HuH-7.5 (cell line): ENCODE data around the gene NCOR2.

Experiments used
- DNase-seq: peaks from one replicate; pipeline ENCODE4 v3.0.0; 2011; ENCODE audit warnings: low spot score

NCOR2 gene

DNA sequence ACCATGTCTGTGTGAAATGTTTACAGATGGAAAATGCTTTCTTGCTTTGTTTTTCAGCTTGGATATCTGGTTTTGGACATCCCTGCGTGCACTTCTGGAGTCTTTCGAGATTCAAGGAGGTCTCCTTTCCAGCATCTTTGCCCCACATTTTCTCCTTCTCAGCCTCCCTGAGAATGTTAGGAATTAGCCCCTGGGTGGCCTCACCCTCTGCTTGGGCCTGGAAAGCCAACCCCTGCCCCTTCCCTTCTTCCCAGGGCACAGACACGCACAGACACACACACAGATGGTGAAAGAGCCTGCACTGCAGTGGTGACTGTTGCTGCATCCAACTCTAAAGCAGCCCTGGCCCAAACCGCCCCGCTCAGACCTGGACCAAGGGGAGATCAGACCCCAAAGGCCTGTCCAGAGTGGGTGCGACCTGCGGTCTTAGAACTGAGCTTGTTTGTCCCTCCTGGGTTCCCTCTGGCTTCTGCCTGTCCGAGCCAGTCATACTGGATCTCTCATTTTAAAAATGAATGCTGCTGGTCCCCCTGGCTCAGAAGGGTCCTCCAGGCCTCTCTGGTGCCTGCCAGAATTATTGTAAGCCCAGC, 8.7 kb upstream of the NCOR2 start:
- DNase-seq: no peak

DNA sequence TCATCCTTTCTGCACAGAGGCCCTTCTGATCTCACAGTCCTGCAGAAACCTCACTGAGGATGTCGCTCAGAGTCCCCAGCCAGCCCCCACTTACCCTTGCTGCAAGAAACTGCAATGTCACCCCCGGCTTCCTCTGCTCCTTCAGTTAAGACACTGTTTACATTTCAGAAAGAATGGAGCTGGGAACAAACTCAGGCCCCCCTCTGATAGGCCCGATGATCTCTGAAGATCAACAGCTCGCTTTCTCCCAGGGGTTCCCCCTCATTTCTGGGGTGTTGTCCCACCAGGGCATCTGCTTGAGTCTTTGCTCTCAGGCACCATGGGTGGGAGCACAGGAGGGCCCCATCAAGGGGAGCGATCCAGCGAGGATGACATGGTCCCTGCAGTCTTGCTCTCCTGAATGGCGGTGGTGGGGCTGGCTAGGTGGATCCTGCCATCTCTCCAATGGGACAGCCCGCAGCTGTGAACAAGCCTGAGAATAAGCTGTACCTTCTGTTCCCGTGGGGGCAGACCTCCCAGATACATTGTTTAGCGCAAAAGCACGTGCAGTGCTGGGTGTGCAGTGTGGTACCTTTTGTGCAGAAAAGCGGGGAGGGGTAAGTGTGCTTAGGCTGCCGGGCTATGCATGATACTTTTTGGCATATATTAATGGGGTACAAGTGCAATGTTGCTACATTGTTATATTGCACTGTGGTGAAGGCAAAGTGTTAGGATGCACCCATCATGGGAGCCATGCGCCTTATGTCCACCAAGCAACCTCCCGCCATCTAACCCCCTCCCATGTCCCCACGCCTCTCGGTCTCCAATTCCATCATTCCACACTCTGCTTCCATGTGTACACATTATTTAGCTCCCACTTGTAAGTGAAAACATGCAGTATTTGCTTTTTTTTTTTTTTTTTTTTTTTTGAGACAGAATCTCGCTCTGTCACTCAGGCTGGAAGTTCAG, 6.7 kb upstream of the NCOR2 start:
- no peak for DNase-seq

DNA sequence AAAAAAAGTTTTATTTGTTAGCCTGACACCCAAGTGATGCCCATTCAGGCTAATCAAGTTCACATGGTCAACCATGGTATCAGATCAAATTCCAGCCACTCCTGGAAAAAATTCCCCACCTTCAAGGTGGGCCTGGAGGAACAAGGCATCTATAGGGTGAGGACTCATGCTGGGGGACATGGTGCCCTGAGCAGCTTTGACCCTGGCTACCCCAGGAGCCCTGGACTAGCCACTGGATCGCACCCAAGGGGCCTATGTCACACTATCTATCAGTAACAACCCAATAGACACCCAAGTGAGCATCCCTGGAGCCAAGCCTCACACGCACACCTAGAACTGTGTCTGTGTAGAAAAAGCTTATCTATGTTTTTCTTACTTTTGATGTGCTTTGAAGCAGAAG, 4.1 kb upstream of the NCOR2 start:
- DNase-seq: no peak

DNA sequence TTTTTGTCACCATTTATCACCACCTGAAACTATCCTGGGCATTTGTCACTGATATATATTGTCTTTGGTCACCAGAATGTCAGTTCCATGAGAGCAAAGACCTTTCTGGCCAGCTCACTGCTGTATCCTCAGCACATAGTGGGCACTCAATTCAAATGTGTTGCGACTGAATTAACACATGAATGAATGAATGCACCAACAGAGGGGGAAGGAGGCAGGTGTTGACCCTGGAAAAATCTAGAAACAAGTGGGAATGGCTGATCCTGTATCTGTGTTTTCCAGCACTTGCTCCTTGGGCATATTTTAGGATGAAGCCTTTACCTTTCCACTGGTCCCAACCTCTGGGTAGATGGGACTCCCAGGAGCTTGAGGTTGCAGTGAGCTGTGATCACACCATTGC, 3.4 kb upstream of the NCOR2 start:
- no peak for DNase-seq

DNA sequence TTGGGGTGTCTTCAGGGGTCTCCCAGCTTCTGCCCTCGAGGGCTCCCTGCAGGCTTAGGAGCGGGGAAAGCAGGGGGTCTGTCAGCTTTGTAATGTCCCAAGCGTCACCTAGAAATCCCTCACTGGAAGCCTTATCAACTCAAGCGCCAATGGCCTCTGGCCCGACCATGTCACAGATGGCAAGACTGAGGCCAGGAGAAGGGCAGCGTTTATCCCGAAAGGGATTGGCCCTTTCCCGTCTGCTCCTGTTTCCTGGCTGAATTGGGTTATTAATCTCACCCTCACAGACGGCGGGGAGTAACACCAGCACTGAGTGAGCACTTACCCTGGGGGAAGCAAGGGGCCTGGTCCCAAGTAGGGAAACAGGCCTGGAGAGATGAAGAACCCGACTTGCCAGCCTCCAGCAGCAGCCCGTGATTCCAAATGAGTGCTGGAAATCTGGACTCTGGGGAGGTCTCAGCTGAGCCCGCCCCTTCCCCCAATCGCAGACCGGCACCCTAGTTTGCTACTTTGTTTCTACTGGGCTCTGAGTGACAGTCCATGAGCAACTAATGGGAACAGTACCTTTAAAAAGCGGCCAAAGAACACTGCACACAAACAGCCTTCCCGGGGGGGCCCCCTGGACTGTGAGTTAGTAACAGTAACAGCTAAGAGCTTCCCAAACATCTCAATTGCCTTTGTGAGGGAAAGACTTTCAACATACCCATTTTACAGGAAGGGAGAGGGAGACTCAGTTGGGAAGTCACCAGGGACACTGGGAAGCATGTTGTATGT, 2.1 kb upstream of the NCOR2 start:
- no peak for DNase-seq

DNA sequence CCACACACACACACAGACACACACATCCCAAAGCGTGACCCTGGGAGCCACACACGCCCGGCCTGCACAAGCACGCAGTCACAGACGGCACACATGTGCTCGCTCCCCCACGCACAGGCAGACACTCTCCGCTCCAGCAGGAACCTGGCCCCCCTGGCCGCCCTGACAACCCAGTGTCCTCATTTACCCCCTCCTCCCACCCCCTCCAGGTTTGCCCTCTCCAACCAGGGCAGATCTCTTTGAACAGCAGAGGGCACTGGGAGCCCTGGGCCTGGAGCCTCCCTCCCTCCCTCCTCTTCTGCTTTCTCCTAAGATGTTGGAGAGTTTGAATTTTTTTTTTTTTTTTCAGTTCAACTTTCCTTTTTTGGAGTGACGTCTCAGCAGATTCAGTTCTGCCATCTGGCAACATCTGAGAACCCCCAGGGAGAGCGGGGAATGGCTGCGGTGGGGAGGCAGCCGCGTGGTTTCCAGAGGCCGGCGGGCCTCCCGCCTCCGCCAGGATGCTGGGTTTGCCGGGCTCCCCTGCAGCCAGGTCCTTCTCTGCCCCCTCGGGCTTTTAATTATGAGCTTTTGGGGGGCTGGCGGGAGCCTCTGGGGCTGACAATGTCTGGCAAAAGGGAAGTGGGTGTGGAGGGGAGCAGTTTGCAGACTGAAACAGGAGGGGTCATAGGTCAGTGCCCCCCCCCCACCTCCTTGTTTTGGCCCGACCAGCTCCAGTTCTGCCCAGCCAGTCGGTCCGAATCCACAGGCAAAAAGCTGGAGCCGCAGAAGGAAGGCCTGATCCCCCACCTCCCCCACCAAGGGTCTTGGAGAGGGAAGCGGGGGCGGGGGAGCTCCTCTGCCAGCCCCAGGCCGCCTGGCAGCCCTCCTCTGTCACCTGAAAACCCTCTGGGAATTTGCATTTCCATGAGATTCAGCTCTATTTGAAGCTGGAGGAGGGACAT, 1.3 kb upstream of the NCOR2 start:
- DNase-seq: no peak

DNA sequence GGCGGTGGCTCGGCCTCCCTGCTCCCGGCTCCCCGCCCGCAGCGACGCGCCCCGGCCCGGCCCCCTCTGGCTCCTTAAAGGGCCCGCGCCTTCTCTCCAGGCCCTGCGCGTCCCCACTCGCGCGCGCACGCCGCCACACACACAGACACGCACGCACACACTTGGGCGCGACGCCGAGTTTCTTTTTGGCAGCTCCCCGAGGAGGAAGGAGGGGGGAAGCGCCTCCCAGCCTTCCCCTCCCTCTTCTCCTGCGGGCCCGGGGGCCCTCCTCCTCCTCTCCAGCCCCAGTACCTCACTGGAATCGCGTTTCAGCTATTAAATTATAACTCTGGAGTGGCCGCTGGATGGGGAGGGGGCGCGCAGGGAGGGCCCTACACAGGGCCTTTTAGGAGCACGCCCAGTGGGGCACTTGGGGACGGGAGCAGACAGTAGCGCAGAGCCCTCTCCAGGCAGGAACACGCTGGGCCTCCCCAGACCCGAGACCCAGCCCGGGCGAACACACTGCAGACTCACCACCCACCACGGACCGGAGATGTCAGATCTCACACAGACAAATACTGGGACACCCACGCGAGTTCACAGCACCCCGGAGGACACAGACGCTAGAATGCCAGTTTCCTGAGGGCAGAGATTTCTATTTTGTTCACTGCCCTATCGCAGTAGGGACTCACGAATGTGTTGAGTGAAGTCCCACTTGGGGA, 411 bp upstream of the NCOR2 start:
- peak; percentile 86 for DNase-seq

DNA sequence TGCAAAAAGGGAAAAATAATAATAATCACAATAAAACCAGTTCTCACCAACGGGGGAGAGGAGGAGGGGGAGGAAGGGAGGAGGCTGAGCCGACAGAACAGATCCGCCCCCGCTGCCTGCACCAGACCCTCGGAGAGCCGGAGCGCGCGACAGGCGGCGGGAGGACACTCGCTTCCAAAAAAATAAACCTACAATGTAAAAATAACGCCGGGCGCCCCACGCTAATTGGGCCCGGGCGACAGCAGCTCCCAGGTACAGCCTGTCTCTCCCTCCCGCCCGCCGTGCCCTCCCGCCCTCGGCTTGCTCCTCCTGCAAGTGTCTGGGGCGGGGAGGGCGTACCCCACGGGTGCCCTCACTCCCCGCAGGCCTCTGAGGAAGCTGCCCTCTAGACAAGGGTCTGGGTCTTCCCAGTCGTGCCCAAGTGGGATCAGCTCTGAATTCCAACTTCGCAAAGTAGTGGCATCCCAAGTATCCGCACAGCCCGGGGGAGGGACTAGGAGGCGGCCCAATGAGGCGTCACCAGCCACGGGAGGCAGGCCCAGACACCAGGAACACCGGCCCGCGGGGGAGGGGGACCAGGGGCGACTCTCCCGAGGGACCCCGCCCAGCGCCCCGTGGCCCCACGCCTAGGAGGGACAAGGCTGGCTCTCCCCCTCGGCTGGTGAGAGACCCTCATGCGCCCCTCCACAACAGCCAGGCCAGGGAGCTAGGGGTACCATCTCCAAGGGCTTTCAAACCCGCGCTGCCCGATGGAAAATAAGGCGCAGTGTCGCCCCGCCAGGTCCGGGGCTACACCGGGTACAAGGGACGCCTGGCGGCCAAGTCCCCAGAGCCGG, 1.0 kb downstream of the NCOR2 start:
- peak; percentile 95 for DNase-seq

DNA sequence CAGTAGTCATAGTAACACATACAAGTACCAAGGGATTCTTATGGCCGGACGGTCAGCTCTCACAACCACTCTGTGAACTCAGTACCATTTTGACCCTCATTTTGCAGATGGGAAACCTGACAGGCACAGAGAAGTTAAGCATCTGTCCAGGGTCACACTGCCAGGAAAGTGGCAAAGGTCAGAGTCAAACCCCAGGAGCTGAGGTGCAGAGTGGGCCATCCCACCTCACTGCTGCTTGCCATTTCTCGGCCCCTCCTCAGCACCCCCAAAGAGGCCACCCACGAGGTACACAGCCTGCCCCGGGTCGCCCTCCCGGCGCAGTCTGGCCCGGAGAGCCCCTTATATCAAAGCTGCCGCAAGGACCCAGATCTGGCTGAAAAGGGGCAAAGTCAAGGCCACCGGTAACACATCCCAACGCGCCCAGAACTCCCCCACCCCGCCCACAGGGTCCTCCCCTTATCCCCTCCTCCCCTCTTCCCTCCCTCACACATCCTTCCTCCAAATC, 1.7 kb downstream of the NCOR2 start:
- DNase-seq: no peak

DNA sequence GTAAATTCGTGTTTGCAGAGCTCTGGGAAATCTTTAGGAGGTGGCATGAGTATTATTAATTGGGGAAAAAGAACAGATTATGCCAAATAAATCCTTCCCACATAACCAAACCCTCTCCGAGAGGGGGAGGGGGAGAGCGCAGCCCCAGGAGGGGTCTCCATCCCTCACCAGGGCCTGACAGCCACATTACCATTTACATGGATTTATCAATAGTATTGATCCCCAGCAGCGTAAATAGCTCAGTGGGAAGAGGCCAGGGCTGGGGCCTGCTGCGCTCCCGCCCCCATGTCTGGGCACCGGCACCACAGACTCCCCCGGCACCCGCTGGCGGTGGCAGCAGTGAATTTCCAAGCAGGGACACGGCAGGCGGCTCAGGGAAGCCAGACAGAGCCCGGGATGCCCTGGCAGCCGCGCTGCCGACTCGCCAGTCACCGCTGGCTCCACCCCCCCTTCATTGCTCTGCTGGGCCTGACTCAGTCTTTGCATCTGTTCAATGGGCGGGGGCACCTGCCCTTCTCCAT, 2.4 kb downstream of the NCOR2 start:
- DNase-seq: no peak

DNA sequence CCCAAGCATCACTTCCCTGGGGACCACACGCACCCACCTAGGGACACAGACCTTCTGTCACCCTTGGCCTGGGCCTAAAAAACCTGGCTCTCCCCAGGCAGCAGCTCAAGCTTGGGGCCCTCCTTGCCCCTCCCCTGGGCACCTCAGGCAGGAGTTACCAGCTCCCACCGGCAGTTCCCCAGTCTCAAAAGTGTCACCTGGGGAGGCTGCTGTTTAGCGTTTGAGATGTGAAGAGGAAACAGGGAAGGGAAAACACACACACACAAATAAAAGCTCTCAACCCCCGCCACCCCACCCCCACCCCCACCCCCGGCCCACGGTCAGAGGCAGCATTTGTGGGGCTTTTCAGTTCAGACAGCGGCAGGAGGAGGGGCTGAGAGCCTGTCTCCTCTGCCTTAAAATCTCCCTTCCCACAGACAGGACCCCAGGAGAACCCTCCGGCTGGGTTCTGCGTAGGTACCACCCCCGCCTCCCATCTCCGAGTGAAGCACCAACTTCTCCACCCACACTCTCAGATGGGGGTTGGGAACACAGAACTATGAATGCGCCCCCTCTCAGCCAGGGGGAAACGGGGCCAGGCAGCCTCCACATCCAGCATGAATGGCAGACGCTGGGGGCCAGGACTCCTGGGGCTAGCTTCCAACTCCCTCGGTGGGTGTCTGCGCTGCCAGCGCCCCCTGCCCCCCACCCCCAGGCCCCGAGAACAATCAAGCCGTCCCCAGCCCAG, 3.0 kb downstream of the NCOR2 start:
- no peak for DNase-seq

DNA sequence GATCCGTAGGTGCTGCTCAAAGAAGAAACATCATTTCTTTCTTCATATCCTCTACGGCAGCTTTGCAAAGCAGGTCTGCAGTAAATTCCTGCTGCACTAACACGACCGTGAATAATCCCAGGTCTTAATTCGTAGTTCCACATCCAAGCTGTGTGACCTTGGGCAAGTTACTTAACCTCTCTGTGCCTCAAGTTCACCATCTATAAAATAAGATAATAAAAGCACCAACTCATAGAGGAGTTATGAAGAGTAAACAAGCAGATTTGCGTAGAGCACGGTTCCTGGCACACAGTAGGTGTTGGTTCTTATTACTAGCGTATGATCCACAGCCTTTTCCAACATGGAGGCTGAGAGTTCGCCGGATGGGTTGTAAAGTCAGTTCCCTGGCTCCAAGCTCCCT, 3.6 kb downstream of the NCOR2 start:
- no peak for DNase-seq

DNA sequence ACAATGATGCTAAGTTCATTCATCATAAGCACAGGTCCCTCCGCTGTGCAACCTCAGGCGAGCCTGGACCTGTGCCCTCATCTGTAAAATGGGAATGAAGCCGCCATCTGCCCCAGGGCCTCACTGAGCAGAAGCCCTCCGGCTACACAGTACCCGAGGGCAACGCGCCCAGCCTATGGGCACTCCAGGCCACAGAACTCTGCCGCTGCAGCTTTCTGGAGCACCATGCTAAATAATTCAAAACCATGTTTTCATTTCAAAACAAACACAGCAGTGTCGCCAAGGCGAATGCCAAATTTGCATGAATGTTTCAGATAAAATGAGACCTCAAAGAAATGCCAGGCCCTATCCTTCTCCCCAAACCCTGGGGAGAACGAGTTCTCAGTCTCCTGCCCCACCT, 4.0 kb downstream of the NCOR2 start:
- no peak for DNase-seq

DNA sequence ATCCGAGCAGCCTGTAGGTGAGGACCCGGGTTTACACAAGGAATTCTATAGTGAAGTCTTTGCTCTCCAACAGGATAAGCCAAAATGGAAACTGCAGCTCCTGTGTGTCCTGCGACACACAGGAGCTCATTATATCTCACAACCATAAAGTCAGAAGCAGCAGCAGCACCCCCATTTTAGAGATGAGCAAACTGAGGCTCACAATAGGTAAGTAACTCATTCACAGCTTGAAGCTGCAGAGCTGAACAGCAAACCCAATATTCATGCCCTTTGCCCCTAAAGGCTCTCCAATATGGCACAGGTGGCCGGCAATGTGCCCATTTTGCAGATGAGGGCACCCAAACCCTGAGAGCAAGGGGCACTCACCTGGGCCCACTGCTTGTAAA, 4.6 kb downstream of the NCOR2 start:
- no peak for DNase-seq

DNA sequence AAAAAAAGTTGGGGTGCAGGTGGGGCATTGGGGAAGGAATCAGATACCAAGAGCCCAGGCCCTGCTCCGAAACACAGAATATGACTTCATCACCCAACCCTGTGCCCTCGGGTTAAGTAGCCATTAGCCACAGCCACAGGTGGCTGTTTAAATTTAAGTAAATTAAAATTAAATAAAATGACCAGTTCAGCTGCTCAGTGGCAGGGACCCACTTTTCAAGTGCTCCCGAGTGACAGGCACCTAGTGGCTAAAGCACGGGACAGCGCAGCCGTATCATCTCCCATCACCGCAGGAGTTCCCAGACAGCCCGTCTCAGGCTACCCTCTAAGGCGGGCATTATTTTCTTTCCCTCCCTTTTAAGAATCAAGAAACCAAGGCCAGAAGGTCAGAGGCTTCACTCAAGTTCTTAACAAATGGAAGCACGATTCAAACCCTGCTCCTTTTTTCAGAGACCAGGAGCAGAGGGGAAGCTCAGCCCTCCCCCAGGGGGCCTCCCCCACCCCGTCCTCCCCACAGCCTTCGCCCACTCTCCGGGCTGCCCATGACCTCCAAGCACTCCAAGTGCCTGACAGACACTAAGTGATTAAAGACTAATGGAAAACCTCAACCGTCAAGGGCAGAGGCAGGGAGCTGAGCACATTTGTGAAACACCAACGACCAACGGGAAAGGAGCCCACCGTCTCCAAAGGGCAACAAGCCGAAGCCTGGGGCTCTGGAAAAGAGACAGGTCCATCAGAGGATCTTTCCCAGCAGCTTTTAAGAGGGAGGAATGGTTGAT, 5.2 kb downstream of the NCOR2 start:
- DNase-seq: no peak

DNA sequence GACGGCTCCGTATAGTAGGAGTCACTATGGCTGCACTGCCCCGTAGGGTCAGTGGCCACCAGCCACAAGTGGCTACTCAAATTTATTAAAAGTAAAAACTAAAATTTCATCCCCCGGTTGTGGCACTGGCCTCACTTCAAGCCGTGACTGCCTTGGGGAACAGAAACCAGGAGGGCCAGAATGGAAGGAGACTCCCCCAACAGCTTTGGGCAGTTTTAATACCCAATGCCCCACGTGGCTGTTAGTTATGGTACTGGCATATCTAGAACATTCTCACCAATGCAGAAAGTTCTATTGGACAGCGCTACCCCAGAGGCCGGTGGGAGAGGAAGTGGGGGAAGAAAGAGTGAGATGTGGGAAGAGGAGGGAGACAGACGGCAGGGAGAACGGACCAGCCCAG, 6.2 kb downstream of the NCOR2 start:
- DNase-seq: no peak

DNA sequence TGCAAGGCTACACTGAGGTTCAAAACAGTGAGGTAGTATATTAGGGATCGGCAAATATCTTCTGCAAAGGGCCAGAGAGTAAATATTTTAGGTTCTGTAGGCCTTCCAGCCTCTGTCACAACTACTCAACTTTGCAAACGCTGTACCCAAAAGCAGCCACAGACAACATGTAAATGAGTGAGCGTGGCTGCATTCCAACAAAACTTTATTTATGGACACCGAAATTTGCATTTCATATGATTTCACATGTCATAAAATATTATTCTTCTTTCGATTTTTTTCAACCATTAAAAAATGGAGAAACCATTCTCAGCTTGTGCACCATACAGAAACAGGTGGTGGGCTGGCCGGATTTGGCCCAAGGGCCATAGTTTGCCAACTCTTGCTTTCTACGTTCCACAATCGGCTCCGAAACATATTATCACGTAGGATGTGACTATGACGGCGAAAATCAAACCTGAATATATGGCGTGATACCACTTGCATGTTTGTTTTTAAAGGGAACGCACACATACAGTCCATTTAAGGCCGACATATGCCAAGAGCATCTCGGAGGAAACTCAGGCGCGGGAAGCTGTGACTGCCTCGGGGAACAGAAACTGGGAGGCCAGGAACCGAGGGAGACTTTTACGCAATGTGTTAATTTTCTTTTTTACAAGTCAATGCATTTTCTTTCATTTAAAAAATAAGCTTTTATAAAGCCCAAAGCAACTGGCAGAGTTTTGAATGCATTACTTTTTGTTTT, 7.1 kb downstream of the NCOR2 start:
- no peak for DNase-seq
